ENCODE results near the gene ANXA3.
"Not testable (repeated sequence)": the region's sequence is repeated elsewhere in the genome, so short reads cannot be mapped to it uniquely, and the experiment has no call there.

ANXA3 gene

GRCh38 chr4:78543424-78544125, 8.0 kb upstream of the ANXA3 start:
- no peak for DNase-seq

GRCh38 chr4:78544678-78545077, 6.9 kb upstream of the ANXA3 start:
- DNase-seq = no peak

- no peak for DNase-seq
These were observed 6.0 kb upstream of the ANXA3 start for GRCh38 chr4:78545275-78546246.

GRCh38 chr4:78547899-78548298, 3.7 kb upstream of the ANXA3 start:
- not testable (repeated sequence) for DNase-seq

- DNase-seq = not testable (repeated sequence)
These were observed 2.7 kb upstream of the ANXA3 start for GRCh38 chr4:78548889-78549288.

GRCh38 chr4:78552389-78553042, 946 bp downstream of the ANXA3 start:
- DNase-seq = no peak

GRCh38 chr4:78553043-78553396, 1.4 kb downstream of the ANXA3 start:
- no peak for DNase-seq

- DNase-seq = no peak
These were observed 2.0 kb downstream of the ANXA3 start for GRCh38 chr4:78553529-78554060.

GRCh38 chr4:78556665-78557064, 5.1 kb downstream of the ANXA3 start:
- DNase-seq = no peak

- no peak for DNase-seq
These were observed 6.3 kb downstream of the ANXA3 start for GRCh38 chr4:78557841-78558240.

GRCh38 chr4:78558410-78558809, 6.8 kb downstream of the ANXA3 start:
- no peak for DNase-seq

- DNase-seq = no peak
These were observed 8.9 kb downstream of the ANXA3 start for GRCh38 chr4:78560296-78560963.

GRCh38 chr4:78561677-78562076, 10.1 kb downstream of the ANXA3 start:
- no peak for DNase-seq

- DNase-seq = no peak
These were observed 11.1 kb downstream of the ANXA3 start for GRCh38 chr4:78562687-78563086.

GRCh38 chr4:78565971-78566372, 14.4 kb downstream of the ANXA3 start:
- no peak for DNase-seq

GRCh38 chr4:78566834-78567499, 15.4 kb downstream of the ANXA3 start:
- no peak for DNase-seq

GRCh38 chr4:78567500-78568060, 16.0 kb downstream of the ANXA3 start:
- DNase-seq = no peak

- no peak for DNase-seq
These were observed 17.2 kb downstream of the ANXA3 start for GRCh38 chr4:78568640-78569305.

GRCh38 chr4:78569306-78569821, 17.8 kb downstream of the ANXA3 start:
- DNase-seq = no peak

GRCh38 chr4:78570117-78570516, 18.5 kb downstream of the ANXA3 start:
- no peak for DNase-seq

GRCh38 chr4:78571804-78572203, 20.2 kb downstream of the ANXA3 start:
- no peak for DNase-seq

All from CD4-positive, alpha-beta T cell treated with Interleukin-4 for 1 hour (primary cell).